ENCODE data around the gene P3H2. TPM values are rescaled to one million over a fixed set of nuclear protein-coding genes. Genes with fewer than 3 reads are reported as not detected.
A peak's percentile ranks its signal among the peaks of the same experiment; 100 is the strongest.
"Not testable (repeated sequence)": the region's sequence is repeated elsewhere in the genome, so short reads cannot be mapped to it uniquely, and the experiment has no call there.

Gene P3H2
- total RNA-seq, 2 experiments from 2014 or later = not detected

DNA sequence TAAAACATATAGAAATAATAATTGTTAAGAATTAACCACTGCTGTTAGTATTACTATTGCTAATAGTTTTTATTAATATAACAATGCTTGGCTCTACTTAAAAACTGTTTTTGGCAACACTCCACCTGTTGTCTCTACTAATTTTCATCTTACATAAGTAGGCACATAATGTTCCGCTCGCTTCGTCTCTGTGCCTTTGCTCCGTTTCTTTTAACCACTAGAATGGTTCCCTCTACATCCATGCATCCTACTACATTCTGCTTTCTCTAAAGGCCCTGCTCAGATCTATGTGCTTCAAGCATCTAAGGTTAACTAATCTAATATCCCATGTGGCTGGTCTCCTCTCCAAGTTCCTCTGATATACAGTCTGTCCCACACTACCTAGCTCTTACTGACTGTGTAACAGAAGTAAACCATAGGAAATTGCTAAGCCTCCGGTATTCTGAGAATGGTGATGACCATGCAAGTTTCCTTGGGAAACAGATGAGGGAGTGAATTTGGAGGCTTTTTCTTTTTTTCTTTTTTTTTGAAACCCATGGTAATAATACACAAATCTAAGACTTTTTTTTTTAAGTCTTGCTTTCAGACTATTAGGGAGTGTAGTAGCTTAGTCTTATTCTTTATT lies 138.3 kb downstream of the P3H2 start:
- Mint-ChIP-seq H3K9me3 (ENCODE audit: low read depth) (no peaks in the 10 kb centered on the region), H3K4me1 (no peaks in the 10 kb centered on the region), H3K36me3 (no peaks in the 10 kb centered on the region), H3K27ac (no peak overlapping the region), H3K27me3 (peaks cover 4% of the 10 kb centered on the region), H3K4me3 (no peak overlapping the region)
- ATAC-seq = no peak
- CTCF ChIA-PET = no interaction called here
- DNase-seq = no peak

DNA sequence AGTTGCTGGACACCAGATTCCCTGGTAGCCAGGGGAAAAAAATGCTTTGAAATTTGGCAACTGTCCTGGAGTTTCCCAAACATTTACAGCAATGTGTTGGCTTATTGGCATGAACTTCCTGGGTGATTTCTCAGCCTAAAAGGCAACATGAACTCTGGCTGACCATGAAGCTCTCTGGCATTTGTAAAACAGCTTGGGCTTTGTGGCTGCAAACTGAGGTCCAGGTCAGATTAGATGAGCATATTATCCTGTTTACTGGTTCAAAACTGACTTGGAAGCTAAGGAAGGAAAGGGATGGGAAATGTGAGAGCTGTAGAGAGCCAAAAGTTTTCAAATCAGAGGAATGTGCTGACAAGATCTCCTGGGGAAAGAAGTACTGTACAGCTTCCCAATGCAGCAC lies 139.0 kb downstream of the P3H2 start:
- Mint-ChIP-seq H3K27me3 (peaks cover 4% of the 10 kb centered on the region), H3K27ac (no peak overlapping the region), H3K4me3 (no peak overlapping the region), H3K36me3 (no peaks in the 10 kb centered on the region), H3K9me3 (ENCODE audit: low read depth) (no peaks in the 10 kb centered on the region), H3K4me1 (no peaks in the 10 kb centered on the region)
- DNase-seq (no peak), ATAC-seq (no peak)
- CTCF ChIA-PET = no interaction called here

DNA sequence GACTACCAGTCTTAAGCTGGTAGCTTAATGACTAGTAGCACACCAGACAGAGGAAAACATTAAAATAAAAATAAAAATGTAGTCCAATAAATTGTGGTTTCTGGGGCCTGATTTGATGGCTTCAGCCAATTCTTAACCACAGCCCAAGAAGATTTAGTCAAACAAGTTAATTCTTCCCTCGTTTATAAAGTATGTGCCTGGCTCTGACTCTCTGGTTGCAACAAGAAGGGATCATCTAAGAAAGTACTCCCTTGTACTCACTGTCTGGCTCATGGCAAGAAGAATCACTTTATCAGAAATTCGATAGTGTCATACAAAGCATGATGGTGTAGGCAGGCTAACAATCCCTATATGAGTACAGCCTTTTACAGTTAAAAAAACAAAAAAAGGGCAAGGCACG lies 141.9 kb downstream of the P3H2 start:
- CTCF ChIA-PET = interaction anchor here (1.0 kb wide), 1 partner anchor 223 kb away, joined by 3 read pairs; no protein-coding TSS in a partner anchor

DNA sequence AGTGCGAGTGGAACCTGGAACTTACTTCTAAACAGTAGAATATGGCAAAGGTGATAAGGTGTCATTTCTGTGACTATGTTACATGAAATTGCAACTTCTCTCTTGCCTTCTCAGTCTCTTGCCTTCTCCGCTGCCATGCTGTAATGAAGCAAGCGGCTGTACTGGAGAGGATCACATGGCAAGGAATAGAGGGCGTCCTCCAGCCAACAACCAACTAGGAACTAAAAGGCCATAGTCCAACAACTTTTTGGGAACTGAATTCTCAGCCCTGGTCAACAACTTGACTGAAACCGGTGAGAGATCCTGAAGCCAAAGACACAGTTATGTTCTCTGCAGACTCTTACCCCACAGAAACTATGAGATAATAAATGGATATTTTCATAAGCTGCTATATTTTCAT lies 143.5 kb downstream of the P3H2 start:
- no peaks in the 10 kb centered on the region for H3K36me3 Mint-ChIP-seq
- CTCF ChIA-PET = interaction anchor here (1.1 kb wide), 1 partner anchor 345 kb away, joined by 3 read pairs; the partner anchor contains the start of gene CLDN1

More for the DNA sequence above, 141.9 kb downstream of the P3H2 start:
- H3K27me3 Mint-ChIP-seq = peaks cover 10% of the 10 kb centered on the region
- no peaks in the 10 kb centered on the region for H3K9me3 Mint-ChIP-seq (ENCODE audit: low read depth)
- H3K36me3 Mint-ChIP-seq = no peaks in the 10 kb centered on the region
- DNase-seq = no peak
- ATAC-seq = no peak
- no peaks in the 10 kb centered on the region for H3K4me1 Mint-ChIP-seq
- H3K27ac Mint-ChIP-seq = no peak overlapping the region
- H3K4me3 Mint-ChIP-seq = no peak overlapping the region

DNA sequence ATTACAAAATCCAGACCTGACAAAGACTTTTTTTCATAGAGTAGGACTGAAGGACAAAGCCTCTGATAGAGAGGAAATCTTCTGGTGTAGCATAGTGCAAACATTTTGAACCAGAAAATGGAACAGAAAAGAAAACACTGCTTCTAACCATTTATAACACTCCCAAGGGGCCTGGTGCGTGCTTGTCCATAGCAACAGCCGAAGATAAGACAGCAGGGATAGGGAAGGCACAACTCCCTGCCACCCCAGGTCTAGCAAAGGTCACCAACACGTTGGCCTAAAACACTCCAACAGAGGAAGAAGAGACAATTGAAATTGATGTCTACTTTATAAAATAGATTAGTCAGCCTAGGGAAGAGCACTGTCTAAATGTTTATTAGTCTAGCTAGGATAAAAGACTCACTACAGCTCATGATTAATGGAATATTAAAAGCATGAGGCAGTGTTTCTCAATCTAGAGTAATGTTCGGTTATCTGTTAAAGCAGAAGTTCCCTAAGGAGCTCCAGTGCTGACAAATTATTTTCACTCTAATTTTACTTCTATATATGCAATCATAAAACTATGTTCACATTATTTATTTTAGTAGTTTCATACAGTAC lies 145.2 kb downstream of the P3H2 start:
- Mint-ChIP-seq H3K27me3 (peaks cover 12% of the 10 kb centered on the region), H3K4me3 (no peak overlapping the region), H3K36me3 (no peaks in the 10 kb centered on the region), H3K9me3 (ENCODE audit: low read depth) (no peaks in the 10 kb centered on the region), H3K27ac (no peak overlapping the region), H3K4me1 (no peaks in the 10 kb centered on the region)
- ATAC-seq (no peak), DNase-seq (no peak)
- CTCF ChIA-PET = no interaction called here

More for the DNA sequence above, 143.5 kb downstream of the P3H2 start:
- no peak overlapping the region for H3K4me3 Mint-ChIP-seq
- H3K27ac Mint-ChIP-seq = no peak overlapping the region
- H3K27me3 Mint-ChIP-seq = peaks cover 8% of the 10 kb centered on the region
- H3K4me1 Mint-ChIP-seq = no peaks in the 10 kb centered on the region
- DNase-seq (no peak), ATAC-seq (no peak)
- H3K9me3 Mint-ChIP-seq (ENCODE audit: low read depth) = no peaks in the 10 kb centered on the region

DNA sequence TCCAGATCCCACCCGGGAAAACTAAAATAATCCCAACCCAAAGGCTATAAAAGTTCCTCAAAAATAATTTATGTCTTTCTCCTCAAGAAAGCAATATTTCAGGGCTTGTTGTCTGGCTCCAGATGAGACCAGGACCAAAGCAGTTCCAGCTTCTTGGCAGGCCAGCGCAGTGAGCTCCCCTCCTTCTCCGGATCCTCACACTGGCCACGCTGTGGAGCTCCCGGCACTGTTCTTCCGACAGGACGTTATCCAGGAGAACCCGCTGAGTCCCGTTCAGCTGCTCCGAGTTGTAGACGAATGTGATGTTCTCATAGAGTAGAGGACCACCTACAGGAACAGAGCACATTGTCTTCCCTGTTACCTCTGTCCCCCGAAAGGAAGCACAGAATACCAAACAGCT lies 146.3 kb downstream of the P3H2 start:
- ATAC-seq (no peak), DNase-seq (no peak)
- CTCF ChIA-PET = no interaction called here
- Mint-ChIP-seq H3K4me3 (no peak overlapping the region), H3K27me3 (peaks cover 12% of the 10 kb centered on the region), H3K36me3 (no peaks in the 10 kb centered on the region), H3K27ac (no peak overlapping the region), H3K9me3 (ENCODE audit: low read depth) (no peaks in the 10 kb centered on the region), H3K4me1 (no peaks in the 10 kb centered on the region)

DNA sequence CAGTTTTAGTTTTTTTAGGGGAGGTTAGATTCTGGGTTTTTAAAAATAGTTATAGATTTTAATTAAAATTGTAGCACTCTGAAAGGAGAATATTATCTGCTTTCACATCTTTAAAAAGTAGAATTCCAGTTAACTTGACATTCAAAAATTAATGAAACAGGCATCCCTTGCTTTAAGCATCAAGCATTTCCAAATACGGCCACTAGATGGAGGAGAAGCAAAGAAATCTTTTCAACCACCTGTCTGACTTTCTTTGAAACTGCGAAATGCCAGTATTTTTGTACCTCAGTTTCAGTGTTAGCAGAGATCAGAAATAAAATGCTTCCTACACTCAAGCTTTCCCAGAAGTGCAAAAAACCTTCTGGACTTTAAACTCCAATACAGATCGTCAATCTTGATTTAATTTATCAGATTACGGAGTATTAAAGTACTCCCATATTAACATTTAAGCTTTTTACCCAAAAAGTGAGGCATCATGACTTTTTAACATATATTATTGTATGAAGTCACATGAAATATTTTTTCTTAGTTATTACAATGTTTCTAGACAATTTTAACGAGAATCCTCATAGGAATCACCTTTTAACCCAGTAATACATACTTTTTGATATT lies 153.3 kb downstream of the P3H2 start:
- CTCF ChIA-PET = interaction anchor here (0.9 to 2.4 kb wide), 6 partner anchors 10 to 690 kb away, joined by 3 to 8 read pairs (median 6); partner anchors contain the start of gene CLDN1
- H3K4me1 Mint-ChIP-seq = peaks cover 2% of the 10 kb centered on the region
- peaks cover 7% of the 10 kb centered on the region for H3K27me3 Mint-ChIP-seq
- no peak overlapping the region for H3K27ac Mint-ChIP-seq
- H3K9me3 Mint-ChIP-seq (ENCODE audit: low read depth) = no peaks in the 10 kb centered on the region
- no peak overlapping the region for H3K4me3 Mint-ChIP-seq
- DNase-seq (no peak), ATAC-seq (peak; percentile 33)
- no peaks in the 10 kb centered on the region for H3K36me3 Mint-ChIP-seq

DNA sequence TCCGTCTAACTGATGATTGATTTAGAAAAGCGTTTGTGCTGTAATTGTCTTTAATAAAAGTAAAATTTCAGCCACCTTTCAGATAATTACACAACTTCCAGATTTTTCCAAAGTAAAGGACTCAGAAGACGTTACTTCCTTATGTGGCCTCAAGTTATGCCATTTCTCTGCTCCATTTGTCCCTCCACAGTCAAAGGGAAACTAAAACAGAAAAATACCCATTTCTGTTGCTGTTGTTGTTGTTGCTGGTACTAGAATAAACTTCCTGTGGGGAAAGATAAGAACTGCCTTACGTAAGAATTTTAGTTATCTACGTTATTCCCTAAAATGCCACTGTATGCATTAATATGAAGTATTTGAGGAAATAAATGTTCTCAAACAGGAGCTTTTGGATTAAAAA lies 153.9 kb downstream of the P3H2 start:
- DNase-seq (no peak), ATAC-seq (no peak)
- peaks cover 5% of the 10 kb centered on the region for H3K27me3 Mint-ChIP-seq
- no peaks in the 10 kb centered on the region for H3K36me3 Mint-ChIP-seq
- no peaks in the 10 kb centered on the region for H3K9me3 Mint-ChIP-seq (ENCODE audit: low read depth)
- H3K27ac Mint-ChIP-seq = no peak overlapping the region
- H3K4me1 Mint-ChIP-seq = peaks cover 2% of the 10 kb centered on the region
- CTCF ChIA-PET = interaction anchor here (0.9 to 2.4 kb wide), 6 partner anchors 10 to 690 kb away, joined by 3 to 8 read pairs (median 6); partner anchors contain the start of gene CLDN1
- no peak overlapping the region for H3K4me3 Mint-ChIP-seq

DNA sequence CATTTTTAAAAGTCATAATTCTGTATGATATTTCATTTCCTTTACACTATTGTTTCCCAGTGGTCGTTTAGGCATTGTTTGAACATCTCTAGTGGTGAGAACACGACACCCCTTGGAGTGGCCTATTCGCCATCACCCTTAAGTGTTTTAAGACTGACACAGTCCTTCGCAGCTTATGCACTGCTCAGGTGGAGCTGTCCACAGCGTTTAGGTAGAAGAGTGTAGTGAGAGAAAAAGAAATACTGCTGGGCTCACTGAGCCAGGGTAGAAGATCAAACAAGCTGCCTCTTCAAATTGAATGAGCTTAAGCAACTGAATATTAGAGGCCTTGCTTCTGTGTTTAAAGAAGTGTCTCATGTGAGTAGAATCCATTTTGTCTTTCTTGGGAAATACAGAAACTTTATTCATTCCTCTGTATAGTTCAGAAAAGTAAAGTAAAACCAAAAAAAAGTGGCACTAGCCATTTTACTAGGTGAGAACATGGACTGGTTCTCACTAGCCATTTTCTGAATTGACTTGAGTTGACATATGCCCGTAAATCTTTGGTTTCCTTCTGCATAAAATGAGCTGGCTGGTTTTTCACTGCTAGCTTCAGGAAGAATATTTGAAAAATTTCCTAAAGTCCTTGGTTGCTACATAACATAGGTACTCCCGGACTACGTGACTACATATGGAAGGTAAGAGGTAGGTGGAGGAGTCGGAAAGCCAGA lies 155.9 kb downstream of the P3H2 start:
- CTCF ChIA-PET = no interaction called here
- DNase-seq (no peak), ATAC-seq (no peak)
- Mint-ChIP-seq H3K27ac (no peak overlapping the region), H3K36me3 (no peaks in the 10 kb centered on the region), H3K4me3 (no peak overlapping the region), H3K27me3 (peaks cover 6% of the 10 kb centered on the region), H3K4me1 (peaks cover 6% of the 10 kb centered on the region), H3K9me3 (ENCODE audit: low read depth) (no peaks in the 10 kb centered on the region)

DNA sequence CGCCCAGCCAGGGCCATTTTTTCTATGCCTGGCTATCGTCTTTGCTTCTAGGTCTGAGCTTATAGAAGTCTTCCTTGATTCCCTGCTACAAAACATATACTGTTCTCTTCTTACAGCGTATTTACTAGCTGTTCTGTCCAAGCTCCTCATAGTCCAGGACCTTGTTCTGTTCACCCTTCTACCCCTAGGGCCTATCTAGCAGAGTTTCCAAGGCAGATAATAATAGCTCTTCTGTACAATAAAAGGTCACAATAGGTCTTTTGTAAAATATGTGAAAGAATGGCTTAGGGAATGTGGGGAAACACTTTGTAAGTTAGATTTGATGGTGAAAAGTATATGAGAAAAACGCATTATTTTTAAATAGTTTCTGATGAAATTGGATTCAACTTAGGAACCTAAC lies 158.2 kb downstream of the P3H2 start:
- H3K4me1 Mint-ChIP-seq = peaks cover 6% of the 10 kb centered on the region
- H3K27ac Mint-ChIP-seq = no peak overlapping the region
- H3K36me3 Mint-ChIP-seq = no peaks in the 10 kb centered on the region
- DNase-seq (no peak), ATAC-seq (no peak)
- CTCF ChIA-PET = interaction anchor here (0.6 to 3.0 kb wide), 13 partner anchors 9 to 922 kb away, joined by 3 to 25 read pairs (median 3); partner anchors contain the start of gene CLDN1
- no peaks in the 10 kb centered on the region for H3K9me3 Mint-ChIP-seq (ENCODE audit: low read depth)
- H3K4me3 Mint-ChIP-seq = no peak overlapping the region
- peaks cover 7% of the 10 kb centered on the region for H3K27me3 Mint-ChIP-seq

DNA sequence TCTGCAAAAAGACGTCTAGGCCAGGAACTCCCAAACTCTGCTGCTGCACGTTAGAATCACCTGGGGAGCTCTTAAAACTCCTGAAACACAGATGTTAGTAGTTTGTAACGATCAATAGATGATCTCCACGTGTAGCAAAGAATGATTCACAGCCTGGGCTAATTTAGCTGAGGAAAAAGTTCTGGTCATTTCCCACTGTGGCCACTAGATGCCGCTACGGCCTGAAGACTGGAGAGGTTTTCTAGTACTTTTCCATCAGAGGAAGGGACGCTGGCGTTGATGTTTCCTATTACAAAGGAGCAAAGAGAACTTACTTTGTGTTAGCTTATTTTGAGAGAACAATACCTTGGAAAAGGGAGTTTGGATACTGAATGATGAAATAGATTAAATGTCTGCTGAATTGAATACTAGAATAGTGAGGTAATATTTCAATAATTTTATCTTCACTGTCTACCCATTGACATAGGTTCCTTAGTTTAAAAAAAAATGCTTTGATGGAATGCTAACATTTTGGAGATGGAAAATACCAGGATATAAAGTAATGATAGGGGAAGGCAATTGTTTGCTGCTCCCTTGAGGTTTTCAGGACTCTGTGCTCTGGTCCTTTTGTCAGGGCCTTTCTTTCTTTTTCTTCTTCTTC lies 159.1 kb downstream of the P3H2 start:
- peaks cover 4% of the 10 kb centered on the region for H3K4me1 Mint-ChIP-seq
- ATAC-seq = peak; percentile 57
- no peaks in the 10 kb centered on the region for H3K9me3 Mint-ChIP-seq (ENCODE audit: low read depth)
- DNase-seq = peak; percentile 77
- CTCF ChIA-PET = interaction anchor here (0.6 to 3.2 kb wide), 27 partner anchors 9 to 840 kb away, joined by 3 to 25 read pairs (median 4); partner anchors contain the start of gene CLDN1
- H3K27me3 Mint-ChIP-seq = peaks cover 10% of the 10 kb centered on the region
- no peaks in the 10 kb centered on the region for H3K36me3 Mint-ChIP-seq
- H3K27ac Mint-ChIP-seq = no peak overlapping the region
- no peak overlapping the region for H3K4me3 Mint-ChIP-seq

DNA sequence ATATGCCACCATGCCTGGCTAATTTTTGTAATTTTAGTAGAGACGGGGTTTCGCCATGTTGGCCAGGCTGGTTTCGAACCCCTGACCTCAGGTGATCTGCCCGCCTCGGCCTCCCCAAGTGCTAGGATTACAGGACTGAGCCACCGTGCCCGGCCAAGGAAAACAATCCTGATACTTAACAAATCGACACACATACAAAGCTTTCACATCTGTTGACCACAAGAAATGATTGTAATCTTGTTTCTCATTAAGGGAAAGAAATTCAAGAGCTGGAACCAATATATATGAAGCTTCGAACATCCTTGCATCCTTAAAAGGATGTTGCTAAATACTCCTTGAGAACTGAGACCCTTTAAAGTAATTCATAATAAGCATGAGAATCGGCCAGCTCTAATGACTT lies 159.6 kb downstream of the P3H2 start:
- not testable (repeated sequence) for DNase-seq; H3K36me3 Mint-ChIP-seq; H3K9me3 Mint-ChIP-seq (ENCODE audit: low read depth); H3K27ac Mint-ChIP-seq; H3K4me1 Mint-ChIP-seq; H3K4me3 Mint-ChIP-seq; ATAC-seq
- H3K27me3 Mint-ChIP-seq = peaks cover 10% of the 10 kb centered on the region
- CTCF ChIA-PET = interaction anchor here (0.6 to 3.2 kb wide), 24 partner anchors 8 to 840 kb away, joined by 3 to 25 read pairs (median 4); partner anchors contain the start of gene CLDN1
